ENCODE results near the gene ANKRD12. TPM values are rescaled to one million over a fixed set of nuclear protein-coding genes. Genes with fewer than 3 reads are reported as not detected.

ANKRD12 gene
- total RNA-seq, 2 experiments from 2014 or later: 62.5 to 68.4 TPM

DNA sequence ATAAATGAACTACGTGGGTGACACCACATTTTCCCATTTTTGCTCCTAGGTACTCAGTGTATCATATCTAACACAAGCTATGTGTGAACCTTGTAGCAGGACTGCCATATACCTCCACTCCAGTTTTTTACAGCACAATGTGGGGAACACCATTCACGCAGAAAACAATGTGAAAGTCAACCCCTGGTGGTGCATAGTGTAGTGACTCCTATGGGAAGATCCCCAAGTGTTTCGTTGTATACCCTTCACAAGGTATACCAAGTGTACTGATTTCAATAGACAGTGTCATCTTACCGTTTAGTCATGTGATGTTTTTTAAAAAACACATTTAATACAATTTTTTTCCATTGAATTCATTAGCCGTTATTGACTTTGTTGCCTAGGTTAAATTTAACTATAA is 68.1 kb downstream of the ANKRD12 start:
- Mint-ChIP-seq H3K9me3 (no peaks in the 10 kb centered on the region), H3K4me3 (no peak overlapping the region), H3K27ac (no peak overlapping the region), H3K36me3 (ENCODE audit: low read depth) (peaks cover 13% of the 10 kb centered on the region), H3K4me1 (ENCODE audit: low read depth) (peaks cover 9% of the 10 kb centered on the region), H3K27me3 (no peaks in the 10 kb centered on the region)
- intact Hi-C loops (cut with micrococcal nuclease): no loop called here
- ATAC-seq: no peak
- TF ChIP-seq, protein P1, sequence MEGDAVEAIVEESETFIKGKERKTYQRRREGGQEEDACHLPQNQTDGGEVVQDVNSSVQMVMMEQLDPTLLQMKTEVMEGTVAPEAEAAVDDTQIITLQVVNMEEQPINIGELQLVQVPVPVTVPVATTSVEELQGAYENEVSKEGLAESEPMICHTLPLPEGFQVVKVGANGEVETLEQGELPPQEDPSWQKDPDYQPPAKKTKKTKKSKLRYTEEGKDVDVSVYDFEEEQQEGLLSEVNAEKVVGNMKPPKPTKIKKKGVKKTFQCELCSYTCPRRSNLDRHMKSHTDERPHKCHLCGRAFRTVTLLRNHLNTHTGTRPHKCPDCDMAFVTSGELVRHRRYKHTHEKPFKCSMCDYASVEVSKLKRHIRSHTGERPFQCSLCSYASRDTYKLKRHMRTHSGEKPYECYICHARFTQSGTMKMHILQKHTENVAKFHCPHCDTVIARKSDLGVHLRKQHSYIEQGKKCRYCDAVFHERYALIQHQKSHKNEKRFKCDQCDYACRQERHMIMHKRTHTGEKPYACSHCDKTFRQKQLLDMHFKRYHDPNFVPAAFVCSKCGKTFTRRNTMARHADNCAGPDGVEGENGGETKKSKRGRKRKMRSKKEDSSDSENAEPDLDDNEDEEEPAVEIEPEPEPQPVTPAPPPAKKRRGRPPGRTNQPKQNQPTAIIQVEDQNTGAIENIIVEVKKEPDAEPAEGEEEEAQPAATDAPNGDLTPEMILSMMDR (IDR thresholded peaks at IDR 0.05): no peak
- no peak for DNase-seq
- POLR2A ChIA-PET: interaction anchor here (1.3 kb wide), 1 partner anchor 12 kb away, joined by 3 read pairs; no protein-coding TSS in a partner anchor
- CTCF ChIA-PET: interaction anchor here (0.8 to 2.3 kb wide), 6 partner anchors 8 to 312 kb away, joined by 3 to 6 read pairs (median 4); no protein-coding TSS in a partner anchor

DNA sequence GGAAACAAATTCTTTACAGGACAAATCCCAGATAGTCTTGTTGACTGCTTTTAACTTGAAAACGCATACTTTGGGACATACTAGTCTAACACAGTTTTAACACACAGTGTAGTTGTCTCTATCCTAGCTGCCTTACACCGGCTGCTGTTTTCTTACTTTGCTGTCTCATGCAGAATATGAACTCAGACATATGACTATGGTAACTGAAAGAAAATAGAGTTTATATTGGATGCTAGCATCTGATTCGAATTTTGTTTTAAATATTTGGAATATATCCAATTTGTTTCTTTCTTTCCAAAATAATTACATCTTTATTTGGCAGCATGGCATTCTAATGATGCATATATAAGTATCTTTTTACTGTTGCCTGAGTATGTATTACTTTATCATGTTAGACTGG is 69.8 kb downstream of the ANKRD12 start:
- Mint-ChIP-seq H3K27me3 (no peaks in the 10 kb centered on the region), H3K36me3 (ENCODE audit: low read depth) (peaks cover 18% of the 10 kb centered on the region), H3K27ac (no peak overlapping the region), H3K9me3 (no peaks in the 10 kb centered on the region), H3K4me3 (no peak overlapping the region), H3K4me1 (ENCODE audit: low read depth) (peaks cover 11% of the 10 kb centered on the region)
- intact Hi-C loops (cut with micrococcal nuclease): no loop called here
- TF ChIP-seq, protein P1 (IDR thresholded peaks at IDR 0.05): no peak
- ATAC-seq (no peak), DNase-seq (no peak)
- CTCF ChIA-PET: interaction anchor here (0.8 to 2.3 kb wide), 3 partner anchors 10 to 133 kb away, joined by 3 to 6 read pairs (median 6); no protein-coding TSS in a partner anchor
- POLR2A ChIA-PET: no interaction called here

DNA sequence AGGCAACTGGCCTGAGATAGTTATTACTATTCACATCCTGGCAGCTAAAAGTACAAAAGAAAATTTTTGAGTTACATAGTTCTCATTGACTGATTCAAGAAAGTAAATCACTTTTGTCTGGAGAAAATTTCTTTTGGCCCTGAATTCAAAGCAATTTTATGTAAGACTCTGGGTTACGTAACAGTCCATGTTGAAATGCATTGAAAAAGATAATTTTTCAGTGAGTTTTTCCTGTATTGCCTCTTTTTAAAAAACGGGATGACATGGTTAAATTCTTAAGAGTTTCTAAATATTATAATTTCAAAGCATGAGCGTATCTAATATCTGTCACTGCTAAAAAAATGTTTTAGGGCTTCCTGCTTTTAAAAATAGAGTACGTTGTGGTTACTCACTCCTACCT is 72.7 kb downstream of the ANKRD12 start:
- H3K27me3 Mint-ChIP-seq: no peaks in the 10 kb centered on the region
- ATAC-seq: no peak
- intact Hi-C loops (cut with micrococcal nuclease): no loop called here
- no peak for DNase-seq
- ChIA-PET CTCF (interaction anchor here (1.3 to 1.6 kb wide), 2 partner anchors 9 to 135 kb away, joined by 3 to 4 read pairs; no protein-coding TSS in a partner anchor), POLR2A (no interaction called here)
- H3K27ac Mint-ChIP-seq: no peak overlapping the region
- H3K4me3 Mint-ChIP-seq: no peak overlapping the region
- peaks cover 20% of the 10 kb centered on the region for H3K4me1 Mint-ChIP-seq (ENCODE audit: low read depth)
- H3K9me3 Mint-ChIP-seq: no peaks in the 10 kb centered on the region
- peaks cover 24% of the 10 kb centered on the region for H3K36me3 Mint-ChIP-seq (ENCODE audit: low read depth)
- TF ChIP-seq, protein P1 (IDR thresholded peaks at IDR 0.05): no peak

DNA sequence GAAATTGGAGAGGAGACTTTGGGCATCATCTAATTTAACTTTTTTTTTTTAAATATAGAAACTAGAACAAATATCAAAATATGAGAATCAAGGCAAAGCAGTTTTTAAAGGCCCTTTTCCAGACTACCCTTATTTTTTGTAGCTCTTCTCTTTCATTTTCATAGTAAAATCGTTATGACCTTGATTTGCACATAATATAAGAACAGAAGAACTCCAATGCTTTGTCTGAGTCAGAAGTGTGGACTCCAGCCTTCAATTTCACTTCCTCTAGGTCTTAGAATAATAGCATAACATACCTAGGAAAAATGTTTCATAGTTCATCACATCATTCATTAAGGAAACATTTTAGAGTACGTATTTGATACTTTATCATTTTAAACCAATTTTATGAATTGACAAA is 74.4 kb downstream of the ANKRD12 start:
- Mint-ChIP-seq H3K36me3 (ENCODE audit: low read depth) (peaks cover 23% of the 10 kb centered on the region), H3K9me3 (no peaks in the 10 kb centered on the region), H3K4me1 (ENCODE audit: low read depth) (peaks cover 16% of the 10 kb centered on the region), H3K27ac (no peak overlapping the region), H3K4me3 (no peak overlapping the region), H3K27me3 (no peaks in the 10 kb centered on the region)
- no peak for DNase-seq
- intact Hi-C loops (cut with micrococcal nuclease): no loop called here
- TF ChIP-seq, protein P1 (IDR thresholded peaks at IDR 0.05): no peak
- POLR2A ChIA-PET: no interaction called here
- no peak for ATAC-seq
- CTCF ChIA-PET: no interaction called here

DNA sequence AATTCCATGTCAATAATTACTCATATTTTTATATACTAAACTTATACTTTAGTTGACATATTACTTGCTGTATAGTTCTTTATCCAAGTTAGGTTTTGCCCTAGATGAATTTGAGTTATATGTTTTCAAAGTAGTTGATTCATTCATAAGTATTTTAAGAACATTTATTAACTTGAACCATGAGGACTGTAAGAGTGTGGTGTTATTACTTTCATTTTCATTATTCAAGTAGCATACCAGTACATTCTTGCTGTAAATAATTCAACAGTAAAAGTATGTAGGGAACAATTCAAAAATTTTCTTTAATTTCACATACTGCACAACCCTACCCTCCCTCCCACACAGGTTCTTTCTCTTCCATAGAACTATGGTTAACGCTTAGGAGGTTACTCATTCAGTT is 75.4 kb downstream of the ANKRD12 start:
- Mint-ChIP-seq H3K27me3 (no peaks in the 10 kb centered on the region), H3K9me3 (no peaks in the 10 kb centered on the region), H3K27ac (no peak overlapping the region), H3K4me1 (ENCODE audit: low read depth) (peaks cover 16% of the 10 kb centered on the region), H3K4me3 (no peak overlapping the region), H3K36me3 (ENCODE audit: low read depth) (peaks cover 27% of the 10 kb centered on the region)
- CTCF ChIA-PET: no interaction called here
- ATAC-seq (peak; percentile 30), DNase-seq (no peak)
- POLR2A ChIA-PET: no interaction called here
- TF ChIP-seq, protein P1 (IDR thresholded peaks at IDR 0.05): no peak
- intact Hi-C loops (cut with micrococcal nuclease): no loop called here
